T-helper 2 cell (primary cell): ENCODE data around the gene PRC1.
"Not testable (repeated sequence)": the region's sequence is repeated elsewhere in the genome, so short reads cannot be mapped to it uniquely, and the experiment has no call there.

Source experiments
- DNase-seq, 5 experiments: peaks; one replicate each; pipeline versions ENCODE4 v3.0.0 to v3.0.0-alpha.2; 2012 to 2022
- total RNA-seq, 2 donors: gene quantifications; one replicate each; lab custom pipeline; 2026; lab: John Stamatoyannopoulos, UW

PRC1 gene, protein sequence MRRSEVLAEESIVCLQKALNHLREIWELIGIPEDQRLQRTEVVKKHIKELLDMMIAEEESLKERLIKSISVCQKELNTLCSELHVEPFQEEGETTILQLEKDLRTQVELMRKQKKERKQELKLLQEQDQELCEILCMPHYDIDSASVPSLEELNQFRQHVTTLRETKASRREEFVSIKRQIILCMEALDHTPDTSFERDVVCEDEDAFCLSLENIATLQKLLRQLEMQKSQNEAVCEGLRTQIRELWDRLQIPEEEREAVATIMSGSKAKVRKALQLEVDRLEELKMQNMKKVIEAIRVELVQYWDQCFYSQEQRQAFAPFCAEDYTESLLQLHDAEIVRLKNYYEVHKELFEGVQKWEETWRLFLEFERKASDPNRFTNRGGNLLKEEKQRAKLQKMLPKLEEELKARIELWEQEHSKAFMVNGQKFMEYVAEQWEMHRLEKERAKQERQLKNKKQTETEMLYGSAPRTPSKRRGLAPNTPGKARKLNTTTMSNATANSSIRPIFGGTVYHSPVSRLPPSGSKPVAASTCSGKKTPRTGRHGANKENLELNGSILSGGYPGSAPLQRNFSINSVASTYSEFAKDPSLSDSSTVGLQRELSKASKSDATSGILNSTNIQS
- total RNA-seq = 3.2 to 5.6 reads per million in 2 donors

DNA sequence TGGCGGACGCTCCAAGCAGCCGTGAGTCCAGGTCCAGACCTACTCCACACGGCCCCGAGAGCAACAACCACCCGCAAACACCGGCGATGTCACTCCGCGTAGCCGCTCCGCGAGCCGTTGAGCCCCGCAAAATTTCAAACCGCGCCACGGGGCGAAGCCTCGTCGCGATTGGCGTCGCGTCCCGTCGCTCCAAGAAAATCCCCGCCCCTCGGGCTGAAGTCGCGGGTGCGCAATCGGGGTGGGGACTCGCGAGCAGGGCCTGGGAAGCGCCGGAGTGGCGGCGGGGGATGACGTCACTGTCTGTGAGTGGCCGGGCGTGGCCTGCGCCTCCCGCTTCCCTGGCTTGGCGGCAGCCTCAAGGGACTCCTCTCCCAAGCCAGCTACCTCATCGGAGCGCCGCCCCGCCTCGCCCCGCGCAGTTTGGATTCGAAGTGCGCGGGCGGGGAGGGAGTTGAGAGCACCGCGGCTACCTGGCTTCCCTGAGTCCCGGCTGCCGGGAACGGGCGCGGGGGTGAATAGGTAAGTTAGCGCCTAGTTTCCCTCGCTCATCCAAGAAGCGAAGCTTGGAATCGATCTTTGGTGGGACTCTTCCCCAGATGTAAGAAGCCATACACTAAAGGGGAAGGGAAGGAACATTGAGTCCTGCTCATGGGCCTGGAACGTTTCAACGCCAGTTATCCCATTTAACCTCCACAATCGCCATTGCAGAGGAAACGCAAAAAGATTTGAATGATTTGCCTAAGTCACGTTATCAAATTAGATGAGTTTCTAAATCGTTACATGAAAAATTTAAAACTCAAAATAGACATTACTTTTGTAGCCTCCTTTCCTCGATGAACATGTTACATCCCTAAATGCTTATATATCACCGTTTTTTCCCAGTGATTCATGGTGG lies at the start of gene PRC1:
Gene PRC1 (minus strand): TSS at position 119 of the 895 bp plus-strand sequence. CDS start 118 bp downstream, at position 1.
- DNase-seq = peak; percentile 94 to 98 (median 97)

GRCh38 chr15:91043202-91043874 lies 49.0 kb upstream of the PRC1 start:
- no peak for DNase-seq

DNA sequence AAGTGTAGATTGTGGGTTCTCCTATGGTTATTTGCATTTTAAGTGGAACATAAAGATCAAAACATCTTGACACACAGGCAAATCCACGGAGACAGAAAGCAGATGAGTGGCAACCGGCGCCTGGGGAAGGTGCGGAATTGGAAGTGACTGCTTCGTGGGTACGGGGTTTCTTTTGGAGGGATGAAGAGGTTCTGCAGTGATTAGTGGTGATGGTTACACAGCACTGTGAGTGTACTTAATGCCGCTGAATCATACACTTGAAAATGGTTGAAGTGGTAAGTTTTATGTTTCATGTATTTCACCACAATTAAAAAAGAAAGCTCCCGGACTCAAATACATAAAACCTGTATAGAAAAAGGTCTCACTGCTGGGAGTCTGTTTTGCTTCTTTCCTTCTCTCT lies 46.5 kb upstream of the PRC1 start:
- no peak for DNase-seq

DNA sequence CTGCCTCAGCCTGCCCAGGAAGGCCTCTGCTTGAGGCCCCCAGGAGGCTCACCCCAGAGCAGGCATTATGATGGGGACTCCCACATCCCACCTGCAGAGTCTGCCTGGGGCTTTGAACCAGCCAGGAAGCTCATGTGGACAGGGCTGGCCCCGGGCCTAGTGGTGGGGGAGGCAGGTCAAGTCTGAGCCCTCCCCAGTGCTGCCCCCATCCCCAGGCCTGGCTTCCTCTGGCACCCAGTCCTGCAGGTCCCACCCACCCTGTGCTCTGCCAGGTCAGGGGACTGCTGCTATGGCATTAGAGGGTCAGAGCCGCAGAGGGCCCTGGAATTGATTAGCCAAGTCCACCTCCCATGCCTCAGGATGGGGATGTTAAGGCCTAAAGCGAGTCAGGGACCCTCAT lies 45.7 kb upstream of the PRC1 start:
- DNase-seq = no peak

DNA sequence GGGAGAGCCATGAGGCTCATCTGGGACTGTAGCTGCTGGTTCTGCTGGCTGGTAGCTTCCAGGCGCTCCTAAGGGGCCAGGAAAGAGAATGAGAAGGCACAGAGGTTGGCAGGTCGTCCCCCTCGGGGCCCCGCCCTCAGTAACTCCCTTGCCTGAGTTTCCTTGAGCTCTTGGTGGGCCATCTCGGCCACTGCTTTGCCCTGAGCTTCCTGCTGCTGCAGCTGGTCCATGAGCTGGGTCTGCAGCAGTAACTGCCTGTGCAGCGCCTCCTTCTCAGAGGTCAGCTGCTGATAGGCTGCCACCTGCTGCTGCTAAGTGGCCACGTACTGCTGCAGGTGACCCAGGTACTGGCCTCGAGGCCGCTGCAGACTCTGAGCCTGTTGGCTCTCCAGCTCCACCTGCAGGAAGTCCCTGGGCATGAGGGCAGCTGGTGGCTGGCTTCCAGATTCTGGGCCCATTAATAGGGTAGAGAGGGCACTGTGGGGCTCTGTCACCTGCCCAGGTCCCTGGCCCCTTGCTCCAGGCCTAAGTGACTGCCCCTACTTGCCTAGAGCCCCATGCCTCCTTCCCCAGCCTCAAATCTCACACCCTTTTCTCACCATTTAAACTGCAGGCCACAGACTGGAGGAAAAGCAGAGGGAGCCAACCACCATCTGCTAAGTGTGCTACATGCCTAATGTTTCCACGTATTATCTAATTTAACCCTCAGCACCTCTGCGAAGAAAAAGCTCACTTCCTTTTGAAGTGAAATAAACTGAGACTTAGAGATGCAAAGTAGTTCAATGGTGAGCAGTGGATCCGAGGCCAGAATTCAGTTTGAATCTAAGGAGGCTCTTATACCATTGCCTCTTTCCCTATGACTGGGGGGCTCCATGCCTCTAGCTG lies 38.8 kb upstream of the PRC1 start:
- peak; percentile 13 to 63 (median 40) for DNase-seq

DNA sequence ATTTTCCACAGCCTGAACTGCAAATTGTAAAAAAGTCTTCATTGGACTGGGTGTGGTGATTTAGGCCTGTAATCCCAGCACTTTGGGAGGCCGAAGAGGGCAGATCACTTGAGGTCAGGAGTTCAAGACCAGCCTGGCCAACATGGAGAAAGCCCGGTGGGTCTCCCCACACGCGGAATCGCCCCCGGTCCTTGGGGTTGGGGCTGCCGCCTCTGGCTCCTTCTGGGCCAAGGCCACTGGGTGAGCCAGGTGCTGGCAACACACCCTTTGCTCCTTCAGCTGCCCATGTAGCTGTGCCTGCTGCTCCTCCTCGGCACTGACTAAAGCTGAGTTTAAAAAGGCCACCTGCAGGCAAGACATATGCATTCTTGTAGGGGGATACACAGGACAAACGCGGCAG lies 37.5 kb upstream of the PRC1 start:
- DNase-seq = no peak

GRCh38 chr15:91027677-91028076 lies 33.3 kb upstream of the PRC1 start:
- no peak for DNase-seq

GRCh38 chr15:91023720-91024119 lies 29.4 kb upstream of the PRC1 start:
- no peak for DNase-seq

DNA sequence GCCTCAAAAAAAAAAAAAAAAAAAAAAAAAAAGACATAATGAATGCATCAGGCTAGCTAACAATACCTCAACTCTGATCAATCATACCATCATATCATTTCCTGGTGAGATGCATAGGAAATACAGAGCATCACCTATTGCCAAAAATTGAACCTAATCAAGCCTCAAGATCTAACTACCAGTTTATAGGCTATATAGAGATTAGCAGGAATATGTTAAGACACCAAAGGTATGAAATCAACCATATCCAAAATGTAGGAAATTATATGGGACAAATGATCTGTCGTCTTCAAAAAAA lies 28.4 kb upstream of the PRC1 start:
- no peak for DNase-seq

GRCh38 chr15:91022075-91022831 lies 27.9 kb upstream of the PRC1 start, which contains the start of gene VPS33B:
VPS33B (minus strand) TSS chr15:91022594; CDS start chr15:91022249, 345 bp downstream.
- peak; percentile 49 to 87 (median 72) for DNase-seq

DNA sequence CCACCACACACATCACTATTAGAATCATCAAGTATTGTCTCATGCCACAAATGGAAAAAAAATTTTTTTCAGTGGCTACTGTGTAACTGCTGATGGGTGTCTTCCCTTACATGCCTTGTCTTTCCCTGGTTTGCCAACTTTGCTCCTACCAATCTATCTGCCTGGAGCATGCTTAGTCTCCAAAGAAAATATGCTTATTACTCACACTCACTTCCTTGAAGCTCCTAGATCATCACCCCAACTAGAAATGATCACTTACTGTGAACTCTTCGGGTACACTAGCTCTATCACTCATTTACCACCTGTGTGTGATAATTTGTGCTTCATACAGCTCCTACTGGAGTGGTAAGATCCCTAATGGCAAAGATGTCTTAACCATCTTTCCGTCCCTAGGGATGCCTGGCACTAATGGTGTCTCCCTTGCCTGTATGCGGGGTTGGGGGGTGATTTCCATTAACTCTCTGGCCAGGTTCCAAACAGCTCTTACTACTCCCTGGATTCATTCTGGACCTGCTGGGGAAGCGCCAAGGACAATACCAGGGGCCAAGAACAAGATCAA lies 27.3 kb upstream of the PRC1 start:
- no peak for DNase-seq

GRCh38 chr15:91018158-91018557 lies 23.8 kb upstream of the PRC1 start:
- DNase-seq = no peak

GRCh38 chr15:91017716-91018115 lies 23.4 kb upstream of the PRC1 start:
- no peak for DNase-seq

GRCh38 chr15:91013701-91014100 lies 19.4 kb upstream of the PRC1 start:
- not testable (repeated sequence) for DNase-seq

DNA sequence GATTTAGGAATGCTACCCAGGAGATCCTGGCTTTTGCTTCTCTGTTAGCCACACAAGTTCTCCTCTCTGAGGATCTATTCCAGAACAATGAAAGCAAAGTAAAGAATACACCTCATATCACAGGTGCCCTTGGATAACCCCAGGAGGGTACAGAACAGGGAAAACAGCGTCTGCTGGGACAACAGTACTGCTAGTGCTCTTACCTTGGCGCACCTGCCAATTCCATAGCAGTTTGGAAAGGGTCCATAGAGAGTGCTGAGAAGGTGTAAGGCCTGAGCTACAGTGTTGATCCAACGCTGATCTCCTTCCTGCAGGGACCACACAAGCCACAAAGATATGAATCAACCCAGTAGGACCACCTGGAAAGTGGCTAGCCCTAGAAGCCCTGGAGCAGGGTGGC lies 12.9 kb upstream of the PRC1 start:
- no peak for DNase-seq

- no peak for DNase-seq
Measured at GRCh38 chr15:91001209-91001608, 6.9 kb upstream of the PRC1 start.

DNA sequence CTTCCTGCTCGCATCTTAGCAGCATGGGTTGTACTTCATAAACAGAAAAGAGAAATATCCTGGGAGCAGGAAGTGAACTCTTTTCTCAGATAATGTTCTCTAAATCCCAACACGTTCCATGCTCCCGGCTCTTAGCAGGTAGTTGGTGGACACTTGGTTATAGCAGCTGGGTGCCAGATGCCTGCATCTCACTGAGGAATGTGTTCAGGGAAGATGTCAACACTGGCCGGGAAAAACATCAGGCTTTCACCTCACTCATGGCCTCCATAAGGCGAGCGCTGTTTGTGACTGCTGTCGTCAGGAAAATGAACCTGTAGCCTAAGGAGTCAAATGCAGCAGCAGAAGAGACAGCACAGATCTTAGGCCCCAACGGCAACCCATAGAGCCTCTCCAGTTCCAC lies 4.4 kb upstream of the PRC1 start:
- no peak for DNase-seq

DNA sequence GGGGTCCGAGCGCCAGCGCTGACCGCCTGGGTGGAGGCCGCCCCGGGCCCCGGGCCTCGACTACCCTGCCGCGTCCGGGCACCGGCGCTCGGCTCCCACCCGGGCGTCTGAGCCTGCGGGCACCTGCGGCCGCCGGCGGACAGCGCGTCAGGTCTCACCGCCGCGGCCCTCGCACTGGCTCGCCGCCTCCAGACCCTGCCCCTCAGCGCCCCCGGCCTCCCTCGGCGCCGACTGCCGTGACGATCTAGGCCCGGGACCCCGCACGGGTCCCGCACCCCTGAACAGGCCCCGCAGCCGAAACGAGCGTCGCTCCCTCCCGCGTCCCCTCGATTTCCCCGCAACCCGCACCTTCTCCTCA lies 297 bp downstream of the PRC1 start:
- DNase-seq = no peak

- DNase-seq = no peak
Measured at GRCh38 chr15:90991587-90992285, 2.6 kb downstream of the PRC1 start.

DNA sequence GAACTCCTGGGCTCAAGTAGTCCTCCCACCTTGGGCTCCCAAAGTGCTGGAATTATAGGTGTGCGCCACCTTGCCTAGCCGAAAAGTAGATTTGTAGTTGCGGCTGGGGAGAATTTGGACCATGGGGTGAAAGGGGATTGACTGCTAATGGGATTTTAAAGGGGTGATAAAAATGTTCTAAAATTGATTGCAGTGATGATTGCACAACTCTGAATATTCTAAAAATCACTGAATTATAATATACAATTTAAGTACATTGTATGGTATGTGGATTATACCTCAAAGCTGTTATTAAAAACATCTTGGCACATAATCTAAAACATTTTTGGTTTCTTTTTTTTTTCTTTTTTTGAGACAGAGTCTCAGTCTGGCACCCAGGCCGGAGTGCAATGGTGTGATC lies 3.9 kb downstream of the PRC1 start:
- no peak for DNase-seq
